ENCODE data around the gene KSR2. TPM values are rescaled to one million over a fixed set of nuclear protein-coding genes. Genes with fewer than 3 reads are reported as not detected.
"Not testable (repeated sequence)": the region's sequence is repeated elsewhere in the genome, so short reads cannot be mapped to it uniquely, and the experiment has no call there.

The KSR2 gene
- total RNA-seq, result 1 to 10 TPM; 1.1 to 1.6 TPM
- long read RNA-seq, partial matches to known transcripts, result 0 of 1 reads
- long read RNA-seq, other reads (novel, unspliced or antisense), result 1 of 1 reads

- intact Hi-C loops (cut with DNase I, micrococcal nuclease), result no loop called here
These were observed at the start of gene KSR2 for GRCh38 chr12:117968826-117969659. TSS of gene KSR2 (minus strand) at chr12:117968990. CDS start at chr12:117968255, 735 bp downstream.

DNA sequence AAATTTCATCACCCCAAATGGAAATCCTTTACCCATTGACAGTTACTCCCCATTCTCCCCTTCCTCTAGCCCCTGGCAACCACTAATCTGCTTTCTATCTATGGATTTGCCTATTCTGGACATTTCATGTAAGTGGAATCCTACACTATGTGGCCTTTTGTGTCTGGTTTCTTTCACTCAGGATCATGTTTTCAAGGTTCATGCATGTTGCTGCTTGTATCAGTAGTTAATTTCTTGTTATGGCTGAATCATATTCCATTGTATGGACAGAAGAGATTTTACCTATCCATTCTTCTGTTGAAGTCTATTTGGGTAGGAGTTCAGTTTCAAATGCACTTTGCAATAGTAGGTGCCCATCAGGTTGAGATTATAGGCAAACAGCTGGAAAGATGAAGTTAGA, 49.1 kb upstream of the KSR2 start:
- no peak for DNase-seq
- ATAC-seq, result no peak
- intact Hi-C loops (cut with DNase I, micrococcal nuclease), result no loop called here

More at GRCh38 chr12:117968826-117969659, at the start of gene KSR2:
- ATAC-seq (peak; percentile 89), DNase-seq (peak; percentile 84 to 87)

DNA sequence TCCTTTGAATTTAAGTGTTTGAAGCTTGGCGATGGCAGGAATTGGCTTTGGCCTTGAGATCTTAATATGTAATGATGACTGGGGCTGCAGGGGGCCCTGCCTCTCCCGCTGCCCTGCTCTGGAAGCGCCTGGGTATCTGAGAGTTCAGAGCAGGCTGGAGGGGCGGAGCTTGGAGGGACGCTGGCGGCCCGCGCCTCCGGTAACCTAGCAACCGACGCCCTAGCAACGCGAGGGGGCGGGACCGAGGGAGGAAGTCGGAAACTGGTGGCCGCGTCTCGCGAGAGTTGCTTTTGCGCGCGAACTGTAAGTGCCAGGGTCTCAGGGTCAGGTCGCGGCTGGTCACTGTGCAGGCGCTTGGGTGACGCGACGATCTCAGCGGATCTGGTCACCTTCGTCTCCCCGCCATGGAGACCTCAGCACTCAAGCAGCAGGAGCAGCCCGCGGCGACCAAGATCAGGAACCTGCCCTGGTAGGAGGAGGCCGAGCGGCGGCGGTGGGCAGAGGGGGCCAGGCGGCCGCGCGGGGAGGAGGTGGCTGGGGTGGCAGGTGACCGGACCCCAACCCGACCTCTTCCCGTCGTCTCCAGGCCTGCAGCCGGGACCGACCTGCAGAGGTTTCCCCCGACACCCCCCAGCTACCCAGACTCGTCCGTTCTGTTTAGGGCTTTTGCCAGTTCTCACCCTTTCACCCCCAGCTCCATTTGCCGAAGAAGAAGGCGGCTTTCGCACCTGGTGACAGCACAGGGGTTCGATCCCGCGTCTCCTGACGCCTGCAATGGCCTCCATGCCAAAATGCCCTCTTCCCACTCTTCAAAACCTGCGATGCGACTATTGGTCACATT, 47.9 kb upstream of the KSR2 start, which contains the start of gene RFC5:
TSS of gene RFC5 (plus strand) at position 280 of the 841 bp plus-strand sequence. CDS start at position 405, 125 bp downstream.
- peak; percentile 97 to 100 for DNase-seq
- intact Hi-C loops (cut with DNase I, micrococcal nuclease), result no loop called here
- peak; percentile 99 for ATAC-seq

DNA sequence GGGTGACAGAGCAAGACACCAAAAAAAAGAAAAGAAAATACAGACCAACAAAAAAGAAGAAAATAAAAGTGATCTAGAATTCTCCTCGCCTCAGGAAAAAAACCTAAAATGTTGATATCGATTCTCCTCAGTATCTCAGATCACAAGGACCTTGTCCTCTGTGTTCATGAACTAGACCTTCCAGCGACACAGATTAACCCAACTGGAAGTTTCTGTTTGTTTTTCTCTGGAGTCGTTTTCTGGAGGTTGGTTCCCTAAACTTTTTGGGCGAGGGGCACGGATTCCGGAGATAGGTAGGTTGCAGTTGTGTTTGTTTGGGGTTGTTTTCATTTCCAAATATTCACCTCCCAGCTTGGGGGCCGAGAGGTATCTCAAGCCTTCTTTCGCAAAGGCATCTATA, 47.2 kb upstream of the KSR2 start:
- DNase-seq, result peak in 1 of 2 donors; percentile 8
- intact Hi-C loops (cut with DNase I, micrococcal nuclease), result no loop called here
- ATAC-seq, result no peak

GRCh38 chr12:118015306-118015705, 46.5 kb upstream of the KSR2 start:
- ATAC-seq, result no peak
- intact Hi-C loops (cut with DNase I, micrococcal nuclease), result no loop called here
- no peak for DNase-seq

DNA sequence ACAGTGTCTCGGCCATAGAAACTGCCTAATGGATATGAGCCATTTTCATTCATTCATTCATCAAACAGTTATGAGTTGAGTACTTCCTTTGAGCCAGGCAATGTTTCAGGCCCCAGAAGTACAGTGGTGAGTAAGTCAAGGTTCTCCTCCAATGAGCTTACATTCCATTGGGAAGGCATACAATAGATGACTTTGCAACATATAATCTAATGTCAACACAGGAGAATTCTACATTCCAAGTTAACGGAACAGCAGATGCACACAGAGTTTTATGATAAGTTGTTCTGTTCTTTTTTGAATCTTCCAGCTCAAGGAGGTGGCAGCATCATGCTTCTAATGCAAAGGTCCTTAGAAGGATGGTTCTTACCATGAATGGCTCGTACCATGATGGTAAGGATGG, 44.5 kb upstream of the KSR2 start:
- DNase-seq (no peak), ATAC-seq (no peak)
- intact Hi-C loops (cut with DNase I, micrococcal nuclease), result no loop called here

DNA sequence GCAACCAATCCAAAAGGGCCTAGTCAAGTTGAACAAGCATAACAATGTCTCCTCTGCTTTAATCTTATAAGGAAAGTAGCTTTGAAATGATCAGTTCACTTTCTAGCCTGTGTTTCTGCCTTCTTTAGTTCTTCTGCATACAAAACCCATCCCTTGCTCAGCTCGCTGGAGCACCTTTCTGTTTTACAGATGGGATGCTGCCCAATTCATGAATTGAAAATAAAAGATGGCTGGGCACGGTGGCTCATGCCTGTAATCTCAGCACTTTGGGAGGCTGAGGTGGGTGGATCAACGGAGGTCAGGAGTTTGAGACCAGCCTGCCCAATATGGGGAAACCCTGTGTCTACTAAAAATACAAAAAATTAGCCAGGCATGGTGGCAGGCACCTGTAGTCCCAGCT, 43.2 kb upstream of the KSR2 start:
- no peak for DNase-seq
- intact Hi-C loops (cut with DNase I, micrococcal nuclease), result no loop called here
- ATAC-seq, result no peak

GRCh38 chr12:118011377-118011776, 42.6 kb upstream of the KSR2 start:
- DNase-seq (no peak), ATAC-seq (no peak)
- intact Hi-C loops (cut with DNase I, micrococcal nuclease), result no loop called here

DNA sequence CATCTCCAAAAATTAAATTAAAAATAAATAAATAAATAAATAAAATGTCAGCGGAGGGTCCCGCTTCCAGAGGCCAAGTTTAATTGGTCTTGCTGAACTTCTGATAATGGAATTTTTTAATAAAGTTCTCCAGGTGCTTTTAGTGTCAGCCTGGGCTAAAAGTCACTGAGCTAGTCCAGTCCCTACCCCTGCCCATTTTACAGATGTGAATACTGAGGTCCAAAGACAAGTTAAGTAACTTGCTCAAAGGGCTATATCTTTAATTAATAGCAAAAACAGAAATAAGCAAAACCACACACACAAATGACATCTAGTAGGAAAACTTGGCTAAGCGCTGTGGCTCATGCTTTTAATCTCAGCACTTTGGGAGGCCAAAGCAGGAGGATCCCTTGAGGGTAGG, 42.1 kb upstream of the KSR2 start:
- ATAC-seq (no peak), DNase-seq (no peak)
- intact Hi-C loops (cut with DNase I, micrococcal nuclease), result no loop called here

- DNase-seq; ATAC-seq; intact Hi-C loops (cut with DNase I, micrococcal nuclease): not testable (repeated sequence)
These were observed 31.0 kb upstream of the KSR2 start for GRCh38 chr12:117999806-118000205.

DNA sequence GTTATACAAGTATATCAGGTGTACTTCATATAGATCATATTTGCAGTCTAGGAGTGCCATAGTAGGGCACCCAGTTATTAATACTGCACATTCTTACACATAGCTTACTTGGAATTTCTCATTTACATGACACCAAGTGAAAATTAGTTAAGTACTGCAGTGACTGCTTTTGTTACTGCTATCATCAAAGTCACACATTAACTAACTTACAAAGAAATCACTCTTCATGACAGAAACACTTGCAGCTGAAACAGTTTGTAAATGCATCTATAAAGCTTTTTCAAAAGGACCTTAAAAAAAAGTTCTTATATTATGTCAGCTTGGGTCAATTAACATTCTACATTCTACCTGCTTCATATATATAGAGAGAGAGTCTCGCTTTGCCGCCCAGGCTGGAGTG, 29.9 kb upstream of the KSR2 start:
- intact Hi-C loops (cut with DNase I, micrococcal nuclease), result no loop called here
- no peak for DNase-seq
- peak; percentile 72 for ATAC-seq

DNA sequence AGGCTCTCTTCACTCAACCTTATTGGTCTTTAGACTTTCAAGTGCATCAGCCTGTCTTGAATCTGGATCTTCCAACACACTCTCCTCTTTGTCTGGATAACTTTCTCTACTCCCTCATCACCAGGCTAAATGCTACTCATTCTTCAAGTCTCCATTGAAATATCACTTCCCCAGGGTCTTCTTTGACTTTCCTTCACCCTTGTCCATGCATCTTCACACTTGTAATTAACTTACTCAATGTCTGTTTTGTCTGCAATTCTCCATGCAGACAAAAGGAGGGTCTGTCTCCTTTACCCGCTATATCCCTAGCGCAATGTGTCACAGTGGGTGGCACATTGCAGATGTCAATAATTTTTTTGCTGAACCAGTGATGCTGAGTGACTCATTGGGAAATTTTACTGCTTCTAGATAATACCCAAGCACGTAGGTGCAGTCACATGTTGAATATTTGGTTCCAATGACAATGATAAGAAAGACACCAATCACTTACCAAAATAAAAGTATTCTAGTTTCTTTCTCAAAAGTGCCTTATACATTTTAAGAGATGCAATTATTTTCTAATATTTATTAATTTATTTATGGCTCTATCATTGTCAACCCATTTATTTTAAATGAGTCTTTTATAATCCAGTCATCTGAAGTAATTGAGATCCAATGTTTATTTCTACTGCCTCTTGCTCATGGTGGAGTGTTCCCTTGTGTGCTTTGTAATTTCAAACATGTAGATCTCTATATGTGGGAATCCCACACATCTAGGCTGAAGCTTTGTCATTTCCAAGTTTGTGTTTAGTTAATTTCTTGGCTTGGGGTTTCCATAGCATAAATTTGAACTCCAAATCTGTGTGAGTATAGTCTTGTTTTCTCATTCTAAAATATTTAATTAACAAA, 26.0 kb upstream of the KSR2 start:
- intact Hi-C loops (cut with DNase I, micrococcal nuclease), result no loop called here
- no peak for DNase-seq
- ATAC-seq, result no peak

GRCh38 chr12:117986705-117987469, 18.1 kb upstream of the KSR2 start:
- DNase-seq (no peak), ATAC-seq (no peak)
- intact Hi-C loops (cut with DNase I, micrococcal nuclease), result no loop called here

DNA sequence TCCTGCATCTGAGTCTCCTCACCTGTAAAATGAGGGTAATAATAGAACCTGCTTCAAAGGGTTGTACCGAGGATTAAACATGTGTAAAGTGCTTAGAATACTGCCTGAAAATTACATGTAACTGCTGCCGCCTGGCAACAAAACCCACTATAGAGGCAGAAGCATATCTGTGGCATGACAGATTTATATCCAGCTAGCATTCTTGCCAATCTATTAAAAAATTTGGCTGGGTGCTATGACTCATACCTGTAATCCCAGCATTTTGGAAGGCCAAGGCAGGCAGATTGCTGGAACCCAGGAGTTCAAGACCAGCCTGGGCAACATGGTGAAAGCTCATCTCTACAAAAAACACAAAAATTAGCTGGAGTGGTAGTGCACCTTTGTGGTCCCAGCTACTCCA, 16.4 kb upstream of the KSR2 start:
- ATAC-seq, result no peak
- no peak for DNase-seq
- intact Hi-C loops (cut with DNase I, micrococcal nuclease), result no loop called here

DNA sequence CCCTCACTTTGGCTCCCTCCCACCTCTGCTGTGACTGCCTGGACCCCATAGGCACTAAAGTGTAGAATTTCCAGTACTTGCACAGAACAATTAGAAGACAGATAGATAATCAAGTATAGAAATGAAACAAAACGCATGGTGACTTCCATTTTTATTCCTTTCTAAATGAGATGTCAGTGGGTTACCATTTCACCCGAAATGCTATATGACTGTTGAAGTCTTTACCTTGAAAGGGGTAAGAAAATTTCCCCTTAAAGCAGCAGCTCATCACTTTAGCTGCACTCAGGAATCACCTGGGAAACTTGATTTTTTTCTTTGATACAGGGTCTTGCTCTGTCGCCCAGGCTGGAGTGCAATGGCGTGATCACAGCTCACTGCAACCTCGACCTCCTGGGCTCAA, 12.5 kb upstream of the KSR2 start:
- no peak for ATAC-seq
- intact Hi-C loops (cut with DNase I, micrococcal nuclease), result no loop called here
- DNase-seq, result no peak

- DNase-seq, result no peak
- no peak for ATAC-seq
- intact Hi-C loops (cut with DNase I, micrococcal nuclease), result no loop called here
These were observed 11.8 kb upstream of the KSR2 start for GRCh38 chr12:117980616-117981015.

- DNase-seq (no peak), ATAC-seq (no peak)
- intact Hi-C loops (cut with DNase I, micrococcal nuclease), result no loop called here
These were observed 8.6 kb upstream of the KSR2 start for GRCh38 chr12:117977373-117977772.

DNA sequence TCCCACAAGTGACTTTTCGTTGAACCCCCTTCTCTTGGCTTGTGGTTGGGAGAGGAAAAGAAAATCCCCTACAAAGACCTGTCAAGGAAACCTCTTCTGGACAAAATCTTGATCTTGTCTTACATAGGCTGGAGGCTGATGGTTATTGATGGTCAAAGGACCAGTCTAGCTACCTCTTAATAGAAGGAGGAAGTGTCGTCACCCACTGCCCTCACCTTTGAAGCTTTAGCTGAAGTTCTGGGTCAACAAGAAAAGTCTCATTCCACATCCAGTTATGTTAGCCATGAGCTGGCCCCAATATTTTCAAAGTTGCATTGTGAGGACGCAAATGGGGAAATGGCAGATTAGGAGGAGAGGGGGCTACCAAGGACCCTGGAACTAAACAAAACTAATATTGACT, 6.2 kb upstream of the KSR2 start:
- intact Hi-C loops (cut with DNase I, micrococcal nuclease), result no loop called here
- no peak for ATAC-seq
- DNase-seq, result no peak

All from left colon (tissue), 2 donors.